GM23248 (cell line): ENCODE data around the gene URB2. TPM values are rescaled to one million over a fixed set of nuclear protein-coding genes. Genes with fewer than 3 reads are reported as not detected.

ENCODE experiments used
- DNase-seq: peaks from one replicate; pipeline ENCODE4 v3.0.0-alpha.2; 2015
- H2AFZ ChIP-seq: fragments of 200-600 bp; sonication (generic); 2 replicates; pipeline ENCODE4 v1.6.1; 2016; ENCODE audit warnings: antibody characterized with exemption
- H3F3A ChIP-seq: fragments of 200-600 bp; sonication (generic); 2 replicates; pipeline ENCODE4 v1.6.1; 2016; ENCODE audit warnings: mild to moderate bottlenecking, antibody characterized with exemption, mixed run types; ENCODE audit not compliant: insufficient read depth
- H3K27ac ChIP-seq: fragments of 200-600 bp; sonication (generic); 2 replicates; pipeline ENCODE4 v1.5.1; 2016; ENCODE audit warnings: mild to moderate bottlenecking
- H3K27me3 ChIP-seq: fragments of 200-600 bp; sonication (generic); replicated peaks from 2 replicates; pipeline ENCODE4 v1.6.1; 2016; ENCODE audit warnings: mild to moderate bottlenecking; ENCODE audit not compliant: insufficient read depth
- H3K36me3 ChIP-seq: fragments of 200-600 bp; sonication (generic); 2 replicates; pipeline ENCODE4 v1.6.1; 2016; ENCODE audit warnings: low read depth, mild to moderate bottlenecking
- H3K4me1 ChIP-seq: fragments of 200-600 bp; sonication (generic); 2 replicates; pipeline ENCODE4 v1.6.1; 2016; ENCODE audit warnings: mild to moderate bottlenecking; ENCODE audit not compliant: insufficient read depth
- H3K4me2 ChIP-seq: fragments of 200-600 bp; sonication (generic); one replicate; pipeline ENCODE4 v1.6.1; 2016; ENCODE audit warnings: mild to moderate bottlenecking; ENCODE audit not compliant: unreplicated experiment
- H3K4me3 ChIP-seq: fragments of 200-600 bp; sonication (generic); 2 replicates; pipeline ENCODE4 v1.5.1; 2016; ENCODE audit warnings: mild to moderate bottlenecking
- H3K79me2 ChIP-seq: fragments of 200-600 bp; sonication (generic); 2 replicates; pipeline ENCODE4 v1.6.1; 2016; ENCODE audit warnings: mild to moderate bottlenecking; ENCODE audit not compliant: insufficient read depth
- H3K9ac ChIP-seq: fragments of 200-600 bp; sonication (generic); 2 replicates; pipeline ENCODE4 v1.6.1; 2016; ENCODE audit warnings: mild to moderate bottlenecking
- H3K9me2 ChIP-seq: fragments of 200-600 bp; sonication (generic); 2 replicates; pipeline ENCODE4 v1.6.1; 2016; ENCODE audit warnings: mixed run types, mild to moderate bottlenecking, moderate library complexity; ENCODE audit not compliant: insufficient read depth
- H3K9me3 ChIP-seq: fragments of 200-600 bp; sonication (generic); one replicate; pipeline ENCODE4 v1.6.1; 2017; ENCODE audit warnings: low read depth
- H4K20me1 ChIP-seq: fragments of 200-600 bp; sonication (generic); 2 replicates; pipeline ENCODE4 v1.6.0; 2016; ENCODE audit not compliant: insufficient read depth
- EZH2 ChIP-seq: fragments of 200-600 bp; sonication (generic); IDR thresholded peaks from 2 replicates; pipeline ENCODE4 v1.6.1; 2018; ENCODE audit warnings: antibody characterized with exemption, mild to moderate bottlenecking; ENCODE audit not compliant: insufficient read depth, poor library complexity, severe bottlenecking
- EZH2phosphoT487 ChIP-seq: fragments of 200-600 bp; sonication (generic); IDR thresholded peaks from 2 replicates; pipeline ENCODE4 v1.6.1; 2018; ENCODE audit warnings: antibody characterized with exemption, moderate library complexity, mild to moderate bottlenecking, low read depth; ENCODE audit not compliant: insufficient read depth
- WGBS, 2 experiments: methylation state at CpG; one replicate each; pipeline ENCODE4 v1.1.6; 2015 to 2017; ENCODE audit warnings: low lambda C conversion rate in 2 of 2, low coverage in 1 of 2; ENCODE audit errors: missing lambda C conversion rate in 2 of 2; 5-methylcytosine and 5-hydroxymethylcytosine counted together
- in situ Hi-C: fragments of 300-500 bp; cut with MboI; formaldehyde crosslinking; loops from 2 replicates; pipeline ENCODE4 v1.15.0; 2020
- polyA plus RNA-seq: library from polyadenylated mRNA; unstranded; fragments of >200 nt; fragmentation: Nextera tagmentation; extraction: Ambion mirVana; gene quantifications from 2 replicates; pipeline ENCODE4 v1.2.1, GENCODE V29; 2016
- total RNA-seq: library from RNA; depleted of rRNA; stranded (reverse); fragments of >200 nt; shearing (Covaris generic); gene quantifications from 2 replicates; pipeline ENCODE4 v1.2.3, GENCODE V29; 2014; rRNA removed

Gene URB2
- total RNA-seq (6.3 and 7.6 TPM in 2 replicates), polyA plus RNA-seq (3.3 and 3.5 TPM in 2 replicates)

GRCh38 chr1:229625915-229626831 lies at the start of gene URB2, which contains the start of gene TAF5L:
Gene URB2, plus strand, starts transcription at chr1:229626247. Its CDS starts 1,387 bp downstream, at chr1:229627634.
Gene TAF5L, minus strand, starts transcription at chr1:229626122. Its CDS starts 11,640 bp downstream, at chr1:229614482.
- Histone ChIP-seq H2AFZ (peak within 1 kb of the TSS; percentile 98), H3K9me3 (no peaks in the 10 kb centered on the region), H3K27me3 (no peaks in the 10 kb centered on the region), H3K4me1 (peaks cover 22% of the 10 kb centered on the region), H3K9me2 (no peaks in the 10 kb centered on the region), H3K9ac (peak within 1 kb of the TSS; percentile 79), H3K36me3 (no peaks in the 10 kb centered on the region), H3K4me3 (peak within 1 kb of the TSS; percentile 98), H4K20me1 (peaks cover 2% of the 10 kb centered on the region; the same call in 1 of the 2 replicates), H3F3A (peaks cover 15% of the 10 kb centered on the region), H3K79me2 (peaks cover 94% of the 10 kb centered on the region), H3K4me2 (peak within 1 kb of the TSS; percentile 95), H3K27ac (peak within 1 kb of the TSS; percentile 57)
- WGBS, 2 experiments: 1% methylated on average over 30 to 57 of the region's 97 CpGs
- in situ Hi-C loops: no loop called here
- no peak for TF ChIP-seq EZH2
- no peak for TF ChIP-seq EZH2phosphoT487
- peak; percentile 97 for DNase-seq

- TF ChIP-seq EZH2: no peak
- no peak for TF ChIP-seq EZH2phosphoT487
- H3K36me3 ChIP-seq: no peaks in the 10 kb centered on the region
- no peaks in the 10 kb centered on the region for H3K79me2 ChIP-seq
- H2AFZ ChIP-seq: no peak overlapping the region
- no peaks in the 10 kb centered on the region for H3F3A ChIP-seq
- H3K27ac ChIP-seq: no peak overlapping the region
- no peaks in the 10 kb centered on the region for H4K20me1 ChIP-seq
- in situ Hi-C loops: no loop called here
- 82 to 83% methylated on average over 14 of the region's 14 CpGs for WGBS, 2 experiments
- no peak overlapping the region for H3K9ac ChIP-seq
- H3K4me3 ChIP-seq: no peak overlapping the region
- DNase-seq: no peak
- no peaks in the 10 kb centered on the region for H3K9me3 ChIP-seq
- no peak overlapping the region for H3K4me2 ChIP-seq
- no peaks in the 10 kb centered on the region for H3K9me2 ChIP-seq
- no peaks in the 10 kb centered on the region for H3K27me3 ChIP-seq
- H3K4me1 ChIP-seq: no peaks in the 10 kb centered on the region
Observed at GRCh38 chr1:229578168-229579058, 47.6 kb upstream of the URB2 start.

- Histone ChIP-seq H3K9me3 (no peaks in the 10 kb centered on the region), H3K4me3 (no peak overlapping the region), H3K4me1 (no peaks in the 10 kb centered on the region), H4K20me1 (no peaks in the 10 kb centered on the region), H3K79me2 (no peaks in the 10 kb centered on the region), H3F3A (no peaks in the 10 kb centered on the region), H2AFZ (no peak overlapping the region; the same call in 1 of the 2 replicates), H3K36me3 (no peaks in the 10 kb centered on the region), H3K9ac (no peak overlapping the region), H3K27me3 (no peaks in the 10 kb centered on the region), H3K27ac (no peak overlapping the region), H3K9me2 (no peaks in the 10 kb centered on the region), H3K4me2 (no peak overlapping the region)
- in situ Hi-C loops: no loop called here
- peak; percentile 24 for DNase-seq
- 20 to 22% methylated on average over 9 of the region's 9 CpGs for WGBS, 2 experiments
- TF ChIP-seq EZH2phosphoT487: no peak
- no peak for TF ChIP-seq EZH2
Observed at GRCh38 chr1:229579059-229579673, 46.9 kb upstream of the URB2 start.

- DNase-seq: no peak
- no peaks in the 10 kb centered on the region for H3K36me3 ChIP-seq
- no peak for TF ChIP-seq EZH2
- TF ChIP-seq EZH2phosphoT487: no peak
- no peaks in the 10 kb centered on the region for H3K9me3 ChIP-seq
- no peak overlapping the region for H3K27ac ChIP-seq
- H3K79me2 ChIP-seq: no peaks in the 10 kb centered on the region
- H3K4me3 ChIP-seq: no peak overlapping the region
- no peaks in the 10 kb centered on the region for H3K4me1 ChIP-seq
- H2AFZ ChIP-seq: no peak overlapping the region
- H3K9ac ChIP-seq: no peak overlapping the region
- no peak overlapping the region for H3K4me2 ChIP-seq
- in situ Hi-C loops: no loop called here
- H3K9me2 ChIP-seq: no peaks in the 10 kb centered on the region
- H4K20me1 ChIP-seq: no peaks in the 10 kb centered on the region
- 72 to 81% methylated on average over 3 of the region's 3 CpGs for WGBS, 2 experiments
- no peaks in the 10 kb centered on the region for H3K27me3 ChIP-seq
- H3F3A ChIP-seq: no peaks in the 10 kb centered on the region
Observed at GRCh38 chr1:229581485-229581884, 44.6 kb upstream of the URB2 start.
